IMR-90 (cell line): ENCODE measurements around the gene QKI. TPM values are rescaled to one million over a fixed set of nuclear protein-coding genes. Genes with fewer than 3 reads are reported as not detected.

ENCODE experiments used
- ATAC-seq: fragments of 200-7000 bp; cut with Tn5 transposase; 2 replicates; pipeline ENCODE4 v1.9.1; 2020; ENCODE audit warnings: low read depth, mild to moderate bottlenecking, moderate library complexity
- BruUV-seq: library from RNA; stranded (reverse); fragments of 400-500 nt; replicated peaks from 2 replicates; lab custom pipeline; 2021; lab: Mats Ljungman, UMichigan
- CTCF ChIA-PET: fragments of 300-600 bp; formaldehyde crosslinking; extraction: SDS; loops from one replicate; lab custom pipeline; 2021; ENCODE audit warnings: antibody characterized with exemption; lab: Yijun Ruan, JAX
- POLR2A ChIA-PET: fragments of 300-600 bp; sonication (Branson Sonifier 250); formaldehyde crosslinking; loops from one replicate; lab custom pipeline; 2022; ENCODE audit warnings: antibody characterized with exemption; ENCODE audit not compliant: unreplicated experiment; lab: Charles Lee
- DNase-seq: peaks from one replicate; pipeline ENCODE4 v3.0.0; 2013
- H2AFZ ChIP-seq: replicated peaks from 2 replicates; pipeline ENCODE3; 2013; ENCODE audit warnings: low read length, mild to moderate bottlenecking; ENCODE audit not compliant: poor library complexity
- H2AK5ac ChIP-seq: 2 replicates; pipeline ENCODE4 v1.6.1; 2013; ENCODE audit warnings: low read depth, low read length, inconsistent platforms
- H2AK9ac ChIP-seq: replicated peaks from 2 replicates; pipeline ENCODE3; 2013; ENCODE audit warnings: mild to moderate bottlenecking, low read depth, low read length, moderate library complexity; ENCODE audit not compliant: poor library complexity
- H2BK120ac ChIP-seq: 2 replicates; pipeline ENCODE4 v1.6.1; 2013; ENCODE audit warnings: low read depth, low read length, inconsistent platforms
- H2BK15ac ChIP-seq: 3 replicates; pipeline ENCODE4 v1.6.1; 2013; ENCODE audit warnings: low read depth, low read length, inconsistent platforms
- H2BK20ac ChIP-seq: 2 replicates; pipeline ENCODE4 v1.6.1; 2013; ENCODE audit warnings: low read depth, mild to moderate bottlenecking, inconsistent platforms, low read length, moderate library complexity
- H2BK5ac ChIP-seq: 2 replicates; pipeline ENCODE4 v1.6.1; 2013; ENCODE audit warnings: mild to moderate bottlenecking, low read depth, low read length, inconsistent platforms; ENCODE audit not compliant: poor library complexity, severe bottlenecking
- H3K14ac ChIP-seq: replicated peaks from 2 replicates; pipeline ENCODE4 v1.6.1; 2013; ENCODE audit warnings: low read depth, low read length, inconsistent platforms
- H3K18ac ChIP-seq: 2 replicates; pipeline ENCODE4 v1.6.1; 2013; ENCODE audit warnings: low read depth, low read length, control low read depth
- H3K23ac ChIP-seq: 2 replicates; pipeline ENCODE4 v1.6.1; 2013; ENCODE audit warnings: low read depth, low read length, inconsistent platforms
- H3K27ac ChIP-seq: 2 replicates; pipeline ENCODE4 v1.5.1; 2013; ENCODE audit warnings: mild to moderate bottlenecking, control low read depth, low read length; ENCODE audit not compliant: insufficient read depth
- H3K27me3 ChIP-seq: 2 replicates; pipeline ENCODE4 v1.6.1; 2013; ENCODE audit warnings: low read length; ENCODE audit not compliant: control insufficient read depth, insufficient read depth
- H3K36me3 ChIP-seq: 2 replicates; pipeline ENCODE4 v1.6.1; 2013; ENCODE audit warnings: low read length, mixed read lengths; ENCODE audit not compliant: control insufficient read depth, insufficient read depth
- H3K4ac ChIP-seq: 2 replicates; pipeline ENCODE4 v1.6.1; 2013; ENCODE audit warnings: low read depth, low read length, inconsistent platforms
- H3K4me1 ChIP-seq: 2 replicates; pipeline ENCODE4 v1.6.1; 2013; ENCODE audit warnings: low read length, mixed read lengths; ENCODE audit not compliant: control insufficient read depth, insufficient read depth
- H3K4me2 ChIP-seq: 2 replicates; pipeline ENCODE4 v1.6.1; 2013; ENCODE audit warnings: low read depth, mild to moderate bottlenecking, control low read depth, low read length, moderate library complexity
- H3K4me3 ChIP-seq: 2 replicates; pipeline ENCODE4 v1.5.1; 2013; ENCODE audit warnings: low read depth, mild to moderate bottlenecking, control low read depth, low read length, moderate library complexity; ENCODE audit not compliant: insufficient read depth
- H3K56ac ChIP-seq: 2 replicates; pipeline ENCODE4 v1.6.1; 2013; ENCODE audit warnings: low read length, inconsistent platforms; ENCODE audit not compliant: insufficient read depth; ENCODE audit errors: extremely low read depth
- H3K79me1 ChIP-seq, 2 experiments: 2 replicates each; pipeline ENCODE4 v1.6.1; 2013; ENCODE audit warnings: low read length in 2 of 2, inconsistent platforms in 1 of 2, low read depth in 1 of 2
- H3K9ac ChIP-seq: 2 replicates; pipeline ENCODE4 v1.6.1; 2013; ENCODE audit warnings: low read depth, low read length, control low read depth
- H3K9me1 ChIP-seq: 2 replicates; pipeline ENCODE4 v1.6.1; 2013; ENCODE audit warnings: low read length, inconsistent platforms; ENCODE audit not compliant: insufficient read depth
- H3K9me3 ChIP-seq: 2 replicates; pipeline ENCODE4 v1.6.1; 2013; ENCODE audit warnings: low read length; ENCODE audit not compliant: control insufficient read depth, insufficient read depth
- H4K20me1 ChIP-seq: 2 replicates; pipeline ENCODE4 v1.6.1; 2013; ENCODE audit warnings: low read length, inconsistent platforms; ENCODE audit not compliant: insufficient read depth
- H4K5ac ChIP-seq: 2 replicates; pipeline ENCODE4 v1.6.1; 2013; ENCODE audit warnings: mild to moderate bottlenecking, low read depth, low read length, control low read depth
- H4K8ac ChIP-seq, 2 experiments: 2 replicates each; pipeline ENCODE4 v1.6.1; 2013; ENCODE audit warnings: low read depth in 2 of 2, low read length in 2 of 2, control low read depth in 1 of 2, inconsistent platforms in 1 of 2
- H4K91ac ChIP-seq: 2 replicates; pipeline ENCODE4 v1.6.1; 2013; ENCODE audit warnings: low read depth, low read length, inconsistent platforms; ENCODE audit not compliant: insufficient read depth
- CEBPB ChIP-seq: IDR thresholded peaks from 2 replicates; pipeline ENCODE4 v1.6.1; 2012; ENCODE audit warnings: low read depth, low read length, improper control_type of control experiment
- CHD1 ChIP-seq: IDR thresholded peaks from 2 replicates; pipeline ENCODE4 v1.6.1; 2012; ENCODE audit warnings: low read depth, low read length, improper control_type of control experiment
- CTCF ChIP-seq: conservative IDR thresholded peaks from 2 replicates; pipeline ENCODE4 v1.5.1; 2012; ENCODE audit warnings: mild to moderate bottlenecking, low read depth, low read length, improper control_type of control experiment
- ELK1 ChIP-seq: fragments of 150-350 bp; IDR thresholded peaks from 2 replicates; pipeline ENCODE4 v1.6.1; 2016; ENCODE audit warnings: low read depth, mild to moderate bottlenecking, low read length, moderate library complexity, borderline replicate concordance
- MAZ ChIP-seq: IDR thresholded peaks from 2 replicates; pipeline ENCODE4 v1.6.1; 2012; ENCODE audit warnings: low read depth, mild to moderate bottlenecking, low read length, improper control_type of control experiment, moderate library complexity, borderline replicate concordance
- MXI1 ChIP-seq: IDR thresholded peaks from 2 replicates; pipeline ENCODE4 v1.6.1; 2012; ENCODE audit warnings: low read depth, mild to moderate bottlenecking, low read length, moderate library complexity, borderline replicate concordance
- NFE2L2 ChIP-seq: fragments of 150-350 bp; IDR thresholded peaks from 2 replicates; pipeline ENCODE4 v1.6.1; 2016; ENCODE audit warnings: low read depth, mild to moderate bottlenecking, low read length
- POLR2A ChIP-seq: IDR thresholded peaks from 2 replicates; pipeline ENCODE4 v1.6.1; 2012; ENCODE audit warnings: mild to moderate bottlenecking, low read depth, low read length
- RAD21 ChIP-seq: IDR thresholded peaks from 2 replicates; pipeline ENCODE4 v1.6.1; 2012; ENCODE audit warnings: low read length, improper control_type of control experiment
- RCOR1 ChIP-seq: IDR thresholded peaks from 2 replicates; pipeline ENCODE4 v1.6.1; 2012; ENCODE audit warnings: mild to moderate bottlenecking, low read length, improper control_type of control experiment; ENCODE audit not compliant: insufficient replicate concordance
- RFX5 ChIP-seq: IDR thresholded peaks from 2 replicates; pipeline ENCODE4 v1.8.0; 2012; ENCODE audit warnings: low read depth, mild to moderate bottlenecking, low read length, moderate library complexity
- SMC3 ChIP-seq: fragments of 150-350 bp; IDR thresholded peaks from 2 replicates; pipeline ENCODE4 v1.6.1; 2016; ENCODE audit warnings: low read depth, mild to moderate bottlenecking, antibody characterized with exemption, low read length, moderate library complexity
- USF2 ChIP-seq: fragments of 150-350 bp; IDR thresholded peaks from 2 replicates; pipeline ENCODE4 v1.6.1; 2017; ENCODE audit warnings: mild to moderate bottlenecking, antibody characterized with exemption, low read length, low read depth
- WGBS, 2 experiments: methylation state at CpG; one replicate each; pipeline versions ENCODE4 v1.1.5 to v1.1.7; 2013; ENCODE audit warnings: missing lambda C conversion rate in 2 of 2; ENCODE audit not compliant: insufficient read length in 1 of 2; ENCODE audit errors: extremely low coverage in 2 of 2; 5-methylcytosine and 5-hydroxymethylcytosine counted together
- dilution Hi-C: fragments of 300-500 bp; cut with HindIII; formaldehyde crosslinking; loops from one replicate; pipeline ENCODE4 v1.14.3; 2018; ENCODE audit warnings: low sequenced_read_pairs; ENCODE audit not compliant: unreplicated experiment
- in situ Hi-C: fragments of 300-500 bp; cut with MboI; formaldehyde crosslinking; loops from 3 replicates; pipeline ENCODE4 v1.14.3; 2019; ENCODE audit warnings: low sequenced_read_pairs, inconsistent platforms, mixed read lengths
- intact Hi-C: fragments of 100-400 bp; cut with micrococcal nuclease; formaldehyde crosslinking; loops from 2 replicates; pipeline ENCODE4 v1.10.0; 2022
- polyA plus RNA-seq, 3 experiments: library from polyadenylated mRNA; depleted of rRNA; stranded (reverse); fragments of >200 nt; gene quantifications; 2 replicates each; pipeline ENCODE4 v1.2.3, GENCODE V29; 2012; ENCODE audit warnings: low replicate concordance in 1 of 3
- total RNA-seq: library from RNA; depleted of rRNA; stranded (reverse); fragments of >200 nt; gene quantifications from 2 replicates; pipeline ENCODE4 v1.2.3, GENCODE V29; 2012

Gene QKI
- total and polyA plus RNA-seq, 2 of the 4 experiments (the other 2 are of a cell fraction): 112 to 232 TPM

- Histone ChIP-seq H3K4me1 (peaks cover 3% of the 10 kb centered on the region), H2BK15ac (no peak overlapping the region), H2BK5ac (no peak overlapping the region), H3K36me3 (no peaks in the 10 kb centered on the region), H3K56ac (no peak overlapping the region), H2AFZ (no peak overlapping the region), H4K5ac (no peak overlapping the region), H3K18ac (no peak overlapping the region), H4K91ac (no peak overlapping the region), H3K14ac (no peak overlapping the region), H4K20me1 (no peaks in the 10 kb centered on the region), H3K9ac (no peak overlapping the region), H2BK120ac (no peak overlapping the region), H2BK20ac (no peak overlapping the region), H3K27ac (no peak overlapping the region), H2AK9ac (no peak overlapping the region), H3K9me1 (no peaks in the 10 kb centered on the region), H4K8ac (no peak overlapping the region), H3K4ac (no peak overlapping the region), H3K9me3 (no peaks in the 10 kb centered on the region), H3K23ac (no peak overlapping the region), H3K4me2 (no peak overlapping the region), H3K27me3 (no peaks in the 10 kb centered on the region), H2AK5ac (no peak overlapping the region), H3K4me3 (no peak overlapping the region), H3K79me1 (no peaks in the 10 kb centered on the region)
- ChIA-PET POLR2A (no interaction called here), CTCF (no interaction called here)
- no TSS peak for BruUV-seq
- in situ Hi-C loops (no loop called here), intact Hi-C loops (no loop called here), dilution Hi-C loops (no loop called here)
- TF ChIP-seq RFX5 (no peak), CHD1 (no peak), NFE2L2 (no peak), RAD21 (no peak), MXI1 (no peak), RCOR1 (no peak), CEBPB (no peak), USF2 (no peak), MAZ (no peak), CTCF (no peak), POLR2A (no peak), SMC3 (no peak), ELK1 (no peak)
- ATAC-seq (no peak), DNase-seq (no peak)
- WGBS, 2 experiments: no CpG with 5 or more reads among the region's 1 CpG
These were observed 23.7 kb upstream of the QKI start for GRCh38 chr6:163390770-163391169.
